Measurements from ENCODE around the gene CRAMP1. TPM values are rescaled to one million over a fixed set of nuclear protein-coding genes. Genes with fewer than 3 reads are reported as not detected.

CRAMP1 gene
- total RNA-seq, 1 donor from 2014 or later = 12.7 TPM

- H3K4me3 ChIP-seq = no peak overlapping the region
- no peaks in the 10 kb centered on the region for H3K27me3 ChIP-seq
- no peaks in the 10 kb centered on the region for H3K4me1 ChIP-seq
- DNase-seq (ENCODE audit: low spot score in 2 of 2) = no peak
- no peaks in the 10 kb centered on the region for H3K9me3 ChIP-seq
- H3K27ac ChIP-seq = no peak overlapping the region
- H3K36me3 ChIP-seq = peaks cover 32 to 73% of the 10 kb centered on the region in 2 donors
- no peak for TF ChIP-seq CTCF (IDR thresholded peaks at IDR 0.05)
- intact Hi-C loops (cut with DNase I) = no loop called here
These were observed 20.4 kb downstream of the CRAMP1 start for GRCh38 chr16:1632638-1632970.

- intact Hi-C loops (cut with DNase I) = no loop called here
- no peak overlapping the region for H3K27ac ChIP-seq
- no peaks in the 10 kb centered on the region for H3K4me1 ChIP-seq
- DNase-seq (ENCODE audit: low spot score in 2 of 2) = no peak
- H3K4me3 ChIP-seq = no peak overlapping the region
- H3K36me3 ChIP-seq = peaks cover 39 to 76% of the 10 kb centered on the region in 2 donors
- no peaks in the 10 kb centered on the region for H3K27me3 ChIP-seq
- TF ChIP-seq CTCF (IDR thresholded peaks at IDR 0.05) = no peak
- no peaks in the 10 kb centered on the region for H3K9me3 ChIP-seq
These were observed 21.1 kb downstream of the CRAMP1 start for GRCh38 chr16:1633310-1633709.

- intact Hi-C loops (cut with DNase I) = no loop called here
- no peak for DNase-seq (ENCODE audit: low spot score in 2 of 2)
- no peaks in the 10 kb centered on the region for H3K4me1 ChIP-seq
- peaks cover 51 to 82% of the 10 kb centered on the region in 2 donors for H3K36me3 ChIP-seq
- H3K4me3 ChIP-seq = no peak overlapping the region
- H3K27ac ChIP-seq = no peak overlapping the region
- no peak for TF ChIP-seq CTCF (IDR thresholded peaks at IDR 0.05)
- no peaks in the 10 kb centered on the region for H3K27me3 ChIP-seq
- H3K9me3 ChIP-seq = no peaks in the 10 kb centered on the region
These were observed 22.4 kb downstream of the CRAMP1 start for GRCh38 chr16:1634541-1634940.

GRCh38 chr16:1635070-1635469 lies 22.9 kb downstream of the CRAMP1 start:
- H3K4me3 ChIP-seq = no peak overlapping the region
- intact Hi-C loops (cut with DNase I) = no loop called here
- no peak for TF ChIP-seq CTCF (IDR thresholded peaks at IDR 0.05)
- H3K36me3 ChIP-seq = peaks cover 56 to 84% of the 10 kb centered on the region in 2 donors
- no peak for DNase-seq (ENCODE audit: low spot score in 2 of 2)
- no peaks in the 10 kb centered on the region for H3K4me1 ChIP-seq
- no peak overlapping the region for H3K27ac ChIP-seq
- H3K27me3 ChIP-seq = no peaks in the 10 kb centered on the region
- H3K9me3 ChIP-seq = no peaks in the 10 kb centered on the region

- Histone ChIP-seq H3K27ac (no peak overlapping the region), H3K4me3 (no peak overlapping the region), H3K9me3 (no peaks in the 10 kb centered on the region), H3K27me3 (no peaks in the 10 kb centered on the region), H3K4me1 (no peaks in the 10 kb centered on the region), H3K36me3 (peaks cover 76 to 90% of the 10 kb centered on the region in 2 donors)
- intact Hi-C loops (cut with DNase I) = no loop called here
- DNase-seq (ENCODE audit: low spot score in 2 of 2) = no peak
- no peak for TF ChIP-seq CTCF (IDR thresholded peaks at IDR 0.05)
These were observed 25.4 kb downstream of the CRAMP1 start for GRCh38 chr16:1637526-1637925.

- H3K27me3 ChIP-seq = no peaks in the 10 kb centered on the region
- H3K36me3 ChIP-seq = peaks cover 70 to 89% of the 10 kb centered on the region in 2 donors
- H3K9me3 ChIP-seq = no peaks in the 10 kb centered on the region
- DNase-seq (ENCODE audit: low spot score in 2 of 2) = no peak
- H3K4me3 ChIP-seq = no peak overlapping the region
- H3K27ac ChIP-seq = no peak overlapping the region
- no peaks in the 10 kb centered on the region for H3K4me1 ChIP-seq
- intact Hi-C loops (cut with DNase I) = no loop called here
- no peak for TF ChIP-seq CTCF (IDR thresholded peaks at IDR 0.05)
These were observed 26.6 kb downstream of the CRAMP1 start for GRCh38 chr16:1638757-1639156.
